Epithelial cell of esophagus (primary cell): ENCODE results near the gene VWA3B.

Source experiments
- DNase-seq: peaks from one replicate; pipeline ENCODE4 v3.0.0; 2010; ENCODE audit warnings: low read depth
- H3K4me3 ChIP-seq: 2 replicates; pipeline ENCODE4 v1.5.1; 2011; ENCODE audit warnings: mild to moderate bottlenecking, low read length, control low read depth
- CTCF ChIP-seq: IDR thresholded peaks from 2 replicates; pipeline ENCODE4 v1.5.1; 2011; ENCODE audit warnings: low read depth, mild to moderate bottlenecking, low read length, control low read depth, inconsistent platforms; ENCODE audit not compliant: insufficient read depth; ENCODE audit errors: missing control alignments

Gene VWA3B

GRCh38 chr2:98242003-98242402 is 155.0 kb downstream of the VWA3B start:
- H3K4me3 ChIP-seq, result no peak overlapping the region
- TF ChIP-seq CTCF, result no peak

GRCh38 chr2:98245491-98245890 is 158.5 kb downstream of the VWA3B start:
- H3K4me3 ChIP-seq, result no peak overlapping the region
- no peak for TF ChIP-seq CTCF
- DNase-seq, result no peak

More at GRCh38 chr2:98242003-98242402, 155.0 kb downstream of the VWA3B start:
- no peak for DNase-seq

GRCh38 chr2:98247383-98247782 is 160.4 kb downstream of the VWA3B start:
- no peak overlapping the region for H3K4me3 ChIP-seq
- no peak for DNase-seq
- no peak for TF ChIP-seq CTCF

GRCh38 chr2:98252038-98252773 is 165.2 kb downstream of the VWA3B start:
- no peak overlapping the region for H3K4me3 ChIP-seq
- DNase-seq, result no peak
- no peak for TF ChIP-seq CTCF

- no peak for TF ChIP-seq CTCF
Measured at GRCh38 chr2:98253461-98254070, 166.6 kb downstream of the VWA3B start.

GRCh38 chr2:98254504-98255059 is 167.6 kb downstream of the VWA3B start:
- no peak overlapping the region for H3K4me3 ChIP-seq
- no peak for DNase-seq
- TF ChIP-seq CTCF, result no peak

More at GRCh38 chr2:98253461-98254070, 166.6 kb downstream of the VWA3B start:
- H3K4me3 ChIP-seq, result no peak overlapping the region
- peak; percentile 6 for DNase-seq

- H3K4me3 ChIP-seq, result no peak overlapping the region
- no peak for TF ChIP-seq CTCF
- DNase-seq, result no peak
Measured at GRCh38 chr2:98258906-98259305, 171.9 kb downstream of the VWA3B start.
